Measurements from ENCODE around the gene AP2B1.
A peak's percentile ranks its signal among the peaks of the same experiment; 100 is the strongest.

AP2B1 gene

GRCh38 chr17:35705230-35705629 is 118.1 kb downstream of the AP2B1 start:
- DNase-seq: no peak

GRCh38 chr17:35705705-35706104 is 118.6 kb downstream of the AP2B1 start:
- peak; percentile 35 for DNase-seq

- no peak for DNase-seq
Observed at GRCh38 chr17:35708149-35708548, 121.0 kb downstream of the AP2B1 start.

GRCh38 chr17:35708951-35709350 is 121.8 kb downstream of the AP2B1 start:
- no peak for DNase-seq

GRCh38 chr17:35709874-35710273 is 122.8 kb downstream of the AP2B1 start:
- DNase-seq: no peak

- DNase-seq: no peak
Observed at GRCh38 chr17:35710950-35711349, 123.8 kb downstream of the AP2B1 start.

GRCh38 chr17:35713069-35713728 is 126.1 kb downstream of the AP2B1 start:
- no peak for DNase-seq

GRCh38 chr17:35714988-35715387 is 127.9 kb downstream of the AP2B1 start:
- DNase-seq: no peak

- peak; percentile 3 for DNase-seq
Observed at GRCh38 chr17:35715416-35715815, 128.3 kb downstream of the AP2B1 start.

GRCh38 chr17:35716173-35716572 is 129.1 kb downstream of the AP2B1 start:
- DNase-seq: no peak

GRCh38 chr17:35716897-35717465 is 129.9 kb downstream of the AP2B1 start:
- no peak for DNase-seq

GRCh38 chr17:35717475-35717874 is 130.4 kb downstream of the AP2B1 start:
- no peak for DNase-seq

- no peak for DNase-seq
Observed at GRCh38 chr17:35723735-35724134, 136.6 kb downstream of the AP2B1 start.

- DNase-seq: no peak
Observed at GRCh38 chr17:35725058-35725457, 137.9 kb downstream of the AP2B1 start.

- DNase-seq: no peak
Observed at GRCh38 chr17:35725802-35726126, 138.6 kb downstream of the AP2B1 start.

GRCh38 chr17:35726127-35726952 is 139.2 kb downstream of the AP2B1 start:
- peak; percentile 10 for DNase-seq

- no peak for DNase-seq
Observed at GRCh38 chr17:35726953-35727460, 139.9 kb downstream of the AP2B1 start.

- no peak for DNase-seq
Observed at GRCh38 chr17:35727635-35728034, 140.5 kb downstream of the AP2B1 start.

- no peak for DNase-seq
Observed at GRCh38 chr17:35728551-35728950, 141.4 kb downstream of the AP2B1 start.

- no peak for DNase-seq
Observed at GRCh38 chr17:35729405-35729833, 142.3 kb downstream of the AP2B1 start.

- no peak for DNase-seq
Observed at GRCh38 chr17:35730400-35731005, 143.4 kb downstream of the AP2B1 start.

GRCh38 chr17:35731239-35731916 is 144.3 kb downstream of the AP2B1 start, which contains the start of gene RASL10B:
Gene RASL10B (plus strand): TSS chr17:35731639. CDS start chr17:35735185, 3,546 bp downstream.
- DNase-seq: peak; percentile 65

All from DMS53 (cell line).